Left renal pelvis (tissue), 4 donors: ENCODE results near the gene SLC12A9. TPM values are rescaled to one million over a fixed set of nuclear protein-coding genes. Genes with fewer than 3 reads are reported as not detected.
A peak's percentile ranks its signal among the peaks of the same experiment; 100 is the strongest.
"Not testable (repeated sequence)": the region's sequence is repeated elsewhere in the genome, so short reads cannot be mapped to it uniquely, and the experiment has no call there.

Source experiments
- DNase-seq, 4 donors: peaks; one replicate each; pipeline ENCODE4 v3.0.0-alpha.2; 2013; ENCODE audit warnings: low read depth in 4 of 4, low spot score in 3 of 4
- polyA plus RNA-seq, 4 donors: library from polyadenylated mRNA; unstranded; fragments of 120-200 nt; gene quantifications; one replicate each; pipeline ENCODE4 v1.2.1, GENCODE V29; 2013; ENCODE audit not compliant: insufficient read length in 4 of 4

Gene SLC12A9
- polyA plus RNA-seq, 4 donors, result 15.3 to 41.3 (median 20.7) TPM

- DNase-seq, result no peak
Observed at GRCh38 chr7:100824499-100825214, 27.9 kb upstream of the SLC12A9 start.

- DNase-seq, result no peak
Observed at GRCh38 chr7:100825215-100825671, 27.3 kb upstream of the SLC12A9 start.

DNA sequence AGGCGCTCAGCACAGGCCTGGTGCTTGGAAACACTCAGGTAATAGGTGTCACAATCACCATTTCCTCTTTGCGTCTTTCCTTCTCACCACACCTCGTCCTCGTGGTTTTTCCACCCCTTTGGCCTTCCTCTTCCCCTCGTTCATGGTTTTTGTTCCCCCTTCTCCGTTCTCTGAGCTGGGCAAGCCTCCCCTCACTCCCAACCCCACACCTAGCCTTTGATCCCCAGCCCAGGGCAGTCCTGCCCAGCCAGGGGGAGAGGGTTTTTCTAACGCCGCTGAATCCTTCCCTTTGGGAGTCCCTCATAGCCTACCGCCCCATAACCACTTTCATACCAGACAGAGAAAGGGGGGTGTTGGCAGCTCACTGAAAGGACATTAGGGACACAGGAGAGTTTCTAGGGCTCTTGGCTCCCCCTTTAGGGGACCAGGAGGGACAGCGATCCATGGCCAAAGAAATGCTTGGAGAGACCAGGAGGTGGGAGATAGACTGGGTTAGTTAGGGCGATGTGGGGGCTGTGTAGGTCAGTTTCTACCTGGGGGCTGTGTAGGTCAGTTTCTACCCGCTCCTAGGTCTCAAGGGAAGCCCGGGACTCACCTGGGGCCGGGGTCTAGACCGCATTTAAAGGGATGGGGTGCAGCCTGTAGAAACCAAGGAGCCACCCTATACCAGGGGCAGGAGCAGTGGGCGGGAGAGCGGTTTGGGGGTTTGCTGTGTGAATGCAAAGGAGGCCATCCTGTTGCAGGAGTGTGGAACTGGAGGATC, 26.6 kb upstream of the SLC12A9 start:
- peak in 1 of 4 donors; percentile 12 for DNase-seq

- peak in 1 of 4 donors; percentile 12 for DNase-seq
Observed at GRCh38 chr7:100826514-100827329, 25.8 kb upstream of the SLC12A9 start.

DNA sequence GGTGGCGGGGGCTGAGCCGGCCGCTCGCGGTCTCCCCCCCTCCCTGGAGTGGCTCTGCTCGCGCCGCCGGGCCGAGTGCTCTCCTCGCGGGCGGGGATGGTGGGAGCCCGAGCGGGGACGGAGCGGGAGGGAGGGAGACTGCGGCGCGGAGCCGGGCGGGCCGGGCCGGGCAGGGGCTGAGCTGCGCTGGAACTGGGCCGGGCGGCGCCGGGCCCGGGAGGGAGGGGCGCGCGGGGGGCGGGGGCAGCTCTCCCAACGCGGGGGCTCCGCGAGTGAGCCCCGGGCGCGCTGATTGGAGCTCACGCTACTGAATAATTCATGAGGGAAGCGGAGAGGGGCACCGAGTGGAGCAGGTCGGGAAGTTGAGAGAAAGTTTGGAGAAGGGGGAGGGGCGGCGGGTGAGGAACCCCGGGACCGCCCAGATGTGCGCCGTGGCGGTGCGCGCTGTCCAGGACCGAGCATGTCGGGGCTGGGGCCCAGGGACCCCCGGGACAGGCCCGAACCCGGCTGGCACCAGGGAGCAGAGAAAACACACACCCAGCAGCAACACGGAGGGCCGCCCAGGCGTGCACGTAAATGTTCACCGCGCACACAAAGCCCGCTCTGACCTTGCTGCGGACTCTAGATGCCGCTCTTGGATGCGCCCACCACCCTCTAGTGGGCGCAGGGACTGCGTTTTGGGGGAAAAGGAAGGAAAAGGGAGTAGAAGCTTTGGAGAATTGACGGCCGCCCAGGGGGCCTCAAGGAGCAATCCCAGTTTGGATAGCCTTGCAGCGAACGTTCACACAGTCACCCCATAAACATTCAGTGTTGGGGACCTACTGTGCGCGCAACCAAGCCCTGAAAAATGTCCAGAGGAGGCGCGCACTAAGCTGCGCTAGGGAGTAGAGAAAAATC, 24.9 kb upstream of the SLC12A9 start, which contains the start of gene EPHB4:
Gene EPHB4 (minus strand): TSS at position 194 of the 897 bp plus-strand sequence. CDS start 493 bp downstream, outside the sequence.
- DNase-seq, result peak; percentile 80 to 88 (median 82)

DNA sequence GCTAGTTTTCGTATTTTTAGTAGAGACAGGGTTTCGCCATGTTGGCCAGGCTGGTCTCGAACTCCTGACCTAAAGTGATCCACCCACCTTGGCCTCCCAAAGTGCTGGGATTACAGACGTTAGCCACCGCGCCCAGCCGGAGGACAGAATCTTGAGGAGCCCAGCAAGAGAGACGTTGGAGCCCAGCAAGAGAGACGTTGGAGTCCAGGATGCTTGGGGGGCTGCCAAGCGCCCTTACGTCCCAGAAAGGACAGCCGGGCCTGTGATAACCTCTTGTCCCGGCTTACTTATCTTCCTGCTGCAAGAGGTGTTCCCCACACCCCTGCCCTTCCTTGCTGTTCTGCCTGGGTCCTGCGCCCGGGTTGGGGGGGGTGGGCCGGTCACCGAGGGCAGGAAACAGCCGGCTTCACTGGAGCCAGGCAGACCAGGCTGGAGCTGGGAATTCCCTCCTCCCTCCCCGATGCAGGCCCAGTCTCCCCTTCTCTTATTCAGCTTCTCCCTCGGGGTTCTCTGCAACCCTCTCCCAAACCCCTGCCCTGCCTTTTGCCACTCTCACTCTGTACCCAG, 23.3 kb upstream of the SLC12A9 start:
- DNase-seq, result peak in 1 of 4 donors; percentile 29

GRCh38 chr7:100830396-100830795, 22.1 kb upstream of the SLC12A9 start:
- DNase-seq, result no peak

DNA sequence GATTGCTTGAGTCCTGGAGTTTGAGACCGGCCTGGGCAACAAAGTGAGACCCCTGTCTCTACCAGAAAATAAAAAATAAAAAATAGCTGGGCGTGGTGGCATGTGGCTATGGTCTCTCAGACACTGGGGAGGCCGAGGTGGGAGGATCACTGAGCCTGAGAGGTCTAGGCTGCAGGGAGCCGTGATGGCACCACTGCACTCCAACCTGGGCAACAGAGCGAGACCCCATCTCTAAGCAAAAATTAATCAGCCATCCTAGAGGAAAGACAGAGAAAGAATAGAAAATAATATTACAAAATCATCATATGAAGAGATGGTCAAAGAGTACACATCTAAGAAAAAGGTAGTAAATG, 20.3 kb upstream of the SLC12A9 start:
- DNase-seq, result no peak

GRCh38 chr7:100835903-100836811, 16.4 kb upstream of the SLC12A9 start:
- peak in 2 of 4 donors; percentile 48 to 62 for DNase-seq

- DNase-seq, result peak in 1 of 4 donors; percentile 8
Observed at GRCh38 chr7:100836812-100837098, 15.8 kb upstream of the SLC12A9 start.

- DNase-seq, result peak; percentile 80 to 89 (median 84)
Observed at GRCh38 chr7:100837099-100837836, 15.2 kb upstream of the SLC12A9 start.

GRCh38 chr7:100839361-100839760, 13.2 kb upstream of the SLC12A9 start:
- no peak for DNase-seq

DNA sequence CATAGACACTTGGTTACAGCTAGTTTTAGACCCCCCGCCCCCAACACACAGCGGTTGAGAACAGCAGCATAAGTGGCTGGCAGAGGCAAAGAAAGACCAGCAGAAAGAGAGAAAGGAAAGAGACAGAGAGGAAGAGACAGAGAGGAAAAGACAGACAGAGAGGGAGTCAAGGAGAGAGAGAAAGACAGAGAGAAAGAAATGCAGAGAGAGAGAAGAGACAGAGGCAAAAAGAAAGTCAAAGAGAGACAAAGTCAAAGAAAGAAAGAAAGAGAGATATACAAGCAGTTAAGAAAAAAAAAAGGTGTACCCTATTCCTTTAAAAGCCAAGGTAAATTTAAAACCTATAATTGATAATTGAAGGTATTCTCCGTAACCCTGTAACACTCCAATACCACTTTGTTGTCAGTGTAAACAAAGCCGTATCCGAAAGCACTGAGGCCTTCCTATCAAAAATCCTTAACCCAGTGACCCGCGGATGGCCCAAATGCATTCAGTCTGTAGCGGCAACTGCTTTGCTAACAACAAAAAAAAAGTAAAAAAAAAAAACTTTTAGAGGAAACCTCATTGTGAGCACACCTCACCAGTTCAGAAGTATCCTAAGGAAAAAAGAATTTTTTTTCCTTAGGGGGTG, 11.9 kb upstream of the SLC12A9 start:
- DNase-seq, result no peak

DNA sequence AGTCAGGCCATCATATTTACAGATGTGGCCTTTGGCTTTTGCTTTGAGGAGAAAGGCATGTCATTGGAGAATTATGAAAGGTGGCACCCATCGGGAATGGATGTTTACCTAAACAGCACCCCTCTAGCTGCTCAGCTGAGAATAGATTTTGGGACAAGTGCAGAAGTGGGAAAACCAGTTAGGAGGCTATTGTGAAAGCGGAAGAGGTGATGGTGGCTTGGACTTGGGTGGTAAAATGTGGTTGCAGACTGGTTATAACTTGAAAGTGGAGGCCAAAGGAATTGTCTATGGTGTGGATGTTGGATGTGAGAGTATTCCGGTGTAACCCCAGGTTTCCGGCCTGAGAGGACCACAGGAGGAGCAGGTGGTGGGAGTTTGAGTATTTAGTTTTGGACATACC, 5.2 kb upstream of the SLC12A9 start:
- no peak for DNase-seq

DNA sequence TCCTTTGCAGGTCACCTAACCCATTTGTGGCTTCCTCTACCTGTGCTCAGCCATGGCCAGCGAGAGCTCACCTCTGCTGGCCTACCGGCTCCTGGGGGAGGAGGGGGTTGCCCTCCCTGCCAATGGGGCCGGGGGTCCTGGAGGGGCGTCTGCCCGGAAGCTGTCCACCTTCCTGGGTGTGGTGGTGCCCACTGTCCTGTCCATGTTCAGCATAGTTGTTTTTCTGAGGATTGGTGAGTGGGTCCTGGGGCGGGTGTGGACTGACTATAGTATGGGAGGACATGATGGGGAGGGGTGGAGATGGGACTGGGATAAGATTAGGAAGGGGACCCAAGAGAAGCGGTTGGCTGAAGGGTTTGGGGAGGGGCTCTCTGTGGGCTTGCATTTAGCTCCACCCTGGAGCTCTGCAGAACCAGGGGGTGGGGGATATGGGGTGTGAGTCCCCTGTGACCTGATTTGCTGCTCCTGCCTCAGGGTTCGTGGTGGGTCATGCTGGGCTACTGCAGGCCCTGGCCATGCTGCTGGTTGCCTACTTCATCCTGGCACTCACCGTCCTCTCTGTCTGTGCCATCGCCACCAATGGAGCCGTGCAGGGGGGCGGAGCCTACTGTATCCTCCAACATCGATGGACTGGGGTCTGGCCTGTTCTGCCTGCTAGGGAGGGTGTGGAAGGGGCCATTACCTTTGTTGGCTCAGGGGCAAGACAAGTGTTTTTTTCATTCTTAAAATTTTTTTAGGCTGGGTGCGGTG, 1.8 kb downstream of the SLC12A9 start:
- no peak for DNase-seq

DNA sequence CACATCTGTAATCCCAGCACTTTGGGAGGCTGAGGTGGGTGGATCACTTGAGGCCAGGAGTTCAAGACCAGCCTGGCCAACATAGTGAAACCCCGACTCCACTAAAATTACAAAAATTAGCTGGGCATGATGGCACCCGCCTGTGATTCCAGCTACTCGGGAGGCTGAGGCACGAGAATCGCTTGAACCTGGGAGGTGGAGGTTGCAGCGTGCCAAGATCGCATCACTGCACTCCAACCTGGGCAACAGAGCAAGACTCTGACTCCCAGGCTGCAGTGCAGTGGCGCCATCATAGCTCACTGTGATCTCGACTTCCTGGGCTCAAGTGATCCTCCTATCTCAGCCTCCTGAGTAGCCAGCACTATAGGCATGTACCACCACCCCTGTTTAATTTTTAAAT, 2.4 kb downstream of the SLC12A9 start:
- DNase-seq, result not testable (repeated sequence)

GRCh38 chr7:100855515-100855914, 3.0 kb downstream of the SLC12A9 start:
- no peak for DNase-seq
